ENCODE measurements around the gene HSPA6.
"Not testable (repeated sequence)": the region's sequence is repeated elsewhere in the genome, so short reads cannot be mapped to it uniquely, and the experiment has no call there.

HSPA6 gene

GRCh38 chr1:161537068-161537669, 12.8 kb downstream of the HSPA6 start:
- DNase-seq, result not testable (repeated sequence)

- not testable (repeated sequence) for DNase-seq
Measured at GRCh38 chr1:161538925-161539479, 14.7 kb downstream of the HSPA6 start.

- DNase-seq, result peak; percentile 71
Measured at GRCh38 chr1:161539731-161540569, 15.6 kb downstream of the HSPA6 start.

- not testable (repeated sequence) for DNase-seq
Measured at GRCh38 chr1:161540570-161540960, 16.2 kb downstream of the HSPA6 start.

GRCh38 chr1:161542091-161542559, 17.8 kb downstream of the HSPA6 start:
- DNase-seq, result not testable (repeated sequence)

- DNase-seq, result not testable (repeated sequence)
Measured at GRCh38 chr1:161543125-161543524, 18.8 kb downstream of the HSPA6 start.

DNA sequence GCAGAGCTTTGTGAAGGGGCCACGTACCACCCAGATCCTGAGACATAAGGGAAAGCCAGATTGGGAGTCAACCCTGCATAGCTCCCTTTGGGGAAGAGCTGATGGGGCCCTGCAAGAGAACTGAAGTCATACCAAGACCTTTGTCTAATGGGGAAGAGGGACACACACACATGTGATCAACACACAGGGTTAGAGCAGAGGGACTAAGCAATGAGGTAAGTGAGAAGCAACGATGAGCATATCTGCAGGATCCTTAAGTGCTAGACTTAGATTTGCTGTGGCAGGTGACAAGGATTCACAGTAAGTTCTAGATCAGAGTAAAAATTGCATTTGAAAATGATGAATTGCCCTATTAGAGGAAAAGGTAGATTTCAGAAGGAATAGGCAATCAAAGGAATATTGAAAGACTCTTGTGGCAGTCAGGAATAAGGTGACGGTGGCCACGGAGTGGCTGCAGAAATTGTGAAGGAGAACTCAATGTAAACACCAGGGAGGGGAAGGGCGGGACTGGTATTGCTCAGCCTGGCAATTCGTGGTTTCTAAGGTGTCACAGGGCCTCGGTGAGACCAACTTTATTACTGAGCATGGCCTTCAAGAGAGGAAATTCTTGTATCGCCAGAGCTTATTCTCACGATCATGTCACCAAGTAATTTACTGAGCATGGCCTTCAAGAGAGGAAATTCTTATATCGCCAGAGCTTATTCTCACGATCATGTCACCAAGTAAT, 20.8 kb downstream of the HSPA6 start:
- DNase-seq, result not testable (repeated sequence)

- DNase-seq, result not testable (repeated sequence)
Measured at GRCh38 chr1:161547995-161548741, 23.8 kb downstream of the HSPA6 start.

DNA sequence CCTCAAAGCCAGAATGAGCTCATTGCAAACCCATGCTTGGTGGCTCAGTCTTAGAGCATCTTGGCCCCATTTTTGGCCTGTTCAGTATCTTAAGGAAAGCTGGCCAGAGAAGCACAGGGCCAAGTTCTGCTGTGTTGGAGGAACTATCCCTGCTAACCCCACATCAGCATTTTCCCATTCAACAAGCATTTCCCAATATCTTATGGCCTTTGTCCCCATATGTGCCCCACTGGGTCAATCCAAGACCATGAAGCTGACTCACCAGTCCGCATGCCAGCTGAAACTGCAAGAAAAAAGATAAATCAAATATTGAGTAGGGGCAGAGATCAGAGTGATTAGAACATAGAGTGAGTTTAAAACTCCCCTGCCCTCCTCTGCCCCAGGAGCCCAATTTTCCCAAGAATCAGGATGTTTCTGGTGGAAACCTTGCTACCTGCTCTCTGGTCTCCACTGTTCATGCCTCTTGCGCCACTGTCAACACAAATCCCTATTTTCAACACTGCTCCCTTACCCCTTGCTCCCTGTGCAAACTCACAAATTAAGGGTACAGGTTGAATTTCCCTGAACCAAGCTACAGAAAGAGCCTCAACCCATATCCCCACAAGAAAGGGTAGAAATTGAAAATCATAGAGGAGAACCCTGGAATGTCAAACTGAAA, 24.5 kb downstream of the HSPA6 start:
- DNase-seq, result not testable (repeated sequence)

- DNase-seq, result no peak
Measured at GRCh38 chr1:161549652-161550051, 25.3 kb downstream of the HSPA6 start, which contains the start of gene FCGR3A. FCGR3A (minus strand) TSS chr1:161549818; CDS start chr1:161549736, 82 bp downstream.

DNA sequence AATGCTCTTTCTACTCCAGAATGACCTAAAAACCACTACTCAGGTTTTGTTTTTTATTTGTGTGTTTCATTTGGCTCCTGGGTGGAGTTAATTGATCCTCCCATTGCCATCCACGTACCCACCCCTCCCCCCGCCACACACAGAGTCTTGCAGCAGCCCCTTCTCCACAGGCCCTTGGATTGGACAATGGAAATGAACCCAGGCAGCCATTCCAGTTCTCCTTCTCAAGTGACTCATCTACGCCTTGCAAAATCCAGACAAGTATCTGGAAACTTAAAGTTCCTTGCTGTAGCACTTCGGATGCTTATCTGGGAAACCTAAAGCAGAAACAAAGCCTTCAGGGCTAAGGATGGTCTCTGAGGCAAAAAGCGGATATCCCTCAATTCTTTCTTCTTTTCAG, 26.6 kb downstream of the HSPA6 start:
- not testable (repeated sequence) for DNase-seq

DNA sequence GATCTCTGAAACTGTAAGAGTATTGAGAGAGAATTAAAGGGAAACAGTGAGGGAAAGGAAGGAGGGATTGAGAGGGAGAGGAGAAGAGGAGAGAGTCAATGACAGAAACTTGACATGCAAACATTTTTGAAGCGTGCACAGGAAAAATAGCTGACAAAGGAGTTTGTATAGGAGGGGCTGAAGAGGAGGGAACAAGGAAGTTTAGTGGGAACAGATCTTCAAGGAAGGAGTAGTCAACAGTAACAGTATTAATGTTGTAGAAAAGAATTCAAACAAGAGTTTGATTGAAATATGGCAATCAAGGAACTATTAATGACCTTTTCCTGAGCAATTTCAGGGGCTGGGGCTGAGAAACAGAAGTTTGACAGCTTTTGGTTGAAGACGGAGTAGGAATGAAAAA, 29.3 kb downstream of the HSPA6 start:
- not testable (repeated sequence) for DNase-seq

GRCh38 chr1:161554340-161554739, 30.0 kb downstream of the HSPA6 start:
- DNase-seq, result not testable (repeated sequence)

DNA sequence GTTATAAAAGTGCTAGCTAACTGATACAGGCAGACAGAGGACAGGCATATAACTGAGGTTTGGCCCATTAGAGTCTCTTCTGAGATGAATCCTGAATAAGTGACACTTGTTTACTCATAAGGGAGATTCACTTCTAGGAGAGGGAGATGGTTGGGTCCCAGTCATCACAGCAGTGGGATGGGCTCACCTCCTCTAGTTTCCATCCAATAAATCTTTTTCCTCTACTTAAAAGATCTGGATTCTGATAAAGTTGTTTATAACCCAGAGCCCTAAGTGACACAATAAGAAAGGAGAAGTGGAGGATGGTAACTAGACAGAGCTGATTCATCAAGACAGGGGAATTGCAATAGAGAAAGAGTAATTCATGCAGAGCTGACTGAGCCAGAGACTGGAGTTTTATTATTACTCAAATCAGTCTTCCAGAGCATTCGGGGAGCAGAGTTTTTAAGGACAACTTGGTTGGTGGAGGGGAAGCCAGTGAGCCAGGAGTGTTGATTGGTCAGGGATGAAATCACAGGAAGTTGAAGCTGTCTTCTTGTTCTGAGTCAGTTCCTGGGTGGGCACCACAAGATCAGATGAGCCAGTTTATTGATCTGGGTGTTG, 30.6 kb downstream of the HSPA6 start:
- DNase-seq, result not testable (repeated sequence)

GRCh38 chr1:161556143-161556542, 31.8 kb downstream of the HSPA6 start:
- DNase-seq, result not testable (repeated sequence)

DNA sequence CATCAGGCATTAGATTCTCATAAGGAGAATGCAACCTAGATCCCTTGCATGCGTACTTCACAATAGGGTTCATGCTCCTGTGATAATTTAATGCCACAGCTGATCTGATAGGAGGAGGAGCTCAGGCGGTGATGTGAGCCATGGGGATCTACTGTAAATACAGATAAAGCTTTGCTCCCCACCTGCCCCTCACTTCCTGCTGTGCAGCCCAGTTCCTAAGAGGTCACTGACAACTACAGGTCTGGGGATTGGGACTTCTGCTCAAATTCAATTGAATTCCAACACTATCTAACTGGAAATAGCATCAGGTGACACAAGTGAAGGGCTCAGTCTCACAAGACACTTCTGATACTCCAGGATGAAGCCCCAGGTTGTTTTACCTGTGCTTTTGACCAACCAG, 32.6 kb downstream of the HSPA6 start:
- DNase-seq, result not testable (repeated sequence)

- DNase-seq, result not testable (repeated sequence)
Measured at GRCh38 chr1:161557506-161558450, 33.4 kb downstream of the HSPA6 start.

DNA sequence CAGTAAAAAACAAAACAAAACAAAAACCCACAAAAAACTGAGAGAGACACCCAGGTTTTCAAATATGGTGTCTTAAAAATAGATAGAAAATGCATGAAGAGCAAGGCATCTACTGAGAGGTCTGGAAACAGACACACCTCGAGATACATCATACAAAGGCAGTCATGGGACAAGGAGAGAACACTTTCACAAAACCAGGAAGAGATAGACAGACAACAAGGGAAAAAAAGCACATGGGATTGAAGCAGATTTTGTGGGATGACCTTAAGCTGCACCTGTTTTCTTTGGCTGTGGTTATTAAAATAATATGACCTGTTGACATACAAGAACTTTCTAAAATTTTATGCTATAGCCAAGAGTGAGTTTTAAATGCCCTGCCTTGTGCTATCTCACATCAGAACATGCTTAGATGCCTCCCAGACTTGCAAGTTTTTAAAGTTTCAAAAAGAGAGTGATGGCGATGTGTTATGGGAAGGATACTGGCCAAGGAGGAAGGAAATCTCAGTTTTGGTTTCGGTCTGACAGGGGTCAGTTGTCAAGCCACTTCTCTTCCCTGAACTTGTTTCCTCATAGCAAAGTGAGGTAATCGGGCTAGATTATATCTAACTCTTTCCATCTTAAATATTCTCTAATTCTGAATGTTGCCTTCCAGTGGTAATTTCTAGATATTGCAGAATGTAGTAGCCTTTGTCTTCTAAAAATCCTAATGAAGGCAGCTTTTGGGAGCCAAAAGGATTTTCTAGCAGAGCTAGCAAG, 36.8 kb downstream of the HSPA6 start:
- not testable (repeated sequence) for DNase-seq

GRCh38 chr1:161562441-161562840, 38.1 kb downstream of the HSPA6 start:
- not testable (repeated sequence) for DNase-seq
